Measurements from ENCODE around the gene BCAR3.
A peak's percentile ranks its signal among the peaks of the same experiment; 100 is the strongest.

Gene BCAR3

GRCh38 chr1:93616221-93616995, 65.2 kb downstream of the BCAR3 start:
- no peak for DNase-seq (ENCODE audit: low read depth in 3 of 3)

DNA sequence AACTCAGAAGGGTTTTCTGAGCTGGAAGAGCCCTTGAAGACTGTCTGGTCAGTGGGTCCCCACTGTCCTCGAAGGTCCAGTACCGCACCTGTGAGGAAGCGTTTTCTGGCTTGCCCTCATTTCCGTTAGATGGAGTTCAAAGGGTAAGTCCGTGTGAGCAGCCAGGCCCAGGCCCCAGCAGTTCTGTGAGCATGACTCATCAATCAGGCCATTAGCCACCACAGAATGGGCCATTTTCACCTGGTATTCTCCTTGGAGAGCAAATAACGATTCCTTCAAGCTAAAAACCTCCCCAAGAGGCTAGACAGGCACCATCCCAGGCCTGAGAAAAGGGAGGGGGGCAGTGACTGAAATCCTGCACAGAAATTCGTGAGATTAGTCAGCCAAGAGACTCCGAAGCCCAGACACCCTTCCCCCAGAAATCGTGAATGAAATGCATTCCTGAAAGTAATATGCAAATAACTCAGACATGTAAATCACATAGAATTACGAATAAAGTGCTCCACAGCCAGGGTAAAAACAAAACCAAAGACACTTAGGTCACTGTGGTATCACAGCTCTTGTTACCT, 66.0 kb downstream of the BCAR3 start:
- DNase-seq (ENCODE audit: low read depth in 3 of 3) = peak; percentile 29 to 68 (median 56)

DNA sequence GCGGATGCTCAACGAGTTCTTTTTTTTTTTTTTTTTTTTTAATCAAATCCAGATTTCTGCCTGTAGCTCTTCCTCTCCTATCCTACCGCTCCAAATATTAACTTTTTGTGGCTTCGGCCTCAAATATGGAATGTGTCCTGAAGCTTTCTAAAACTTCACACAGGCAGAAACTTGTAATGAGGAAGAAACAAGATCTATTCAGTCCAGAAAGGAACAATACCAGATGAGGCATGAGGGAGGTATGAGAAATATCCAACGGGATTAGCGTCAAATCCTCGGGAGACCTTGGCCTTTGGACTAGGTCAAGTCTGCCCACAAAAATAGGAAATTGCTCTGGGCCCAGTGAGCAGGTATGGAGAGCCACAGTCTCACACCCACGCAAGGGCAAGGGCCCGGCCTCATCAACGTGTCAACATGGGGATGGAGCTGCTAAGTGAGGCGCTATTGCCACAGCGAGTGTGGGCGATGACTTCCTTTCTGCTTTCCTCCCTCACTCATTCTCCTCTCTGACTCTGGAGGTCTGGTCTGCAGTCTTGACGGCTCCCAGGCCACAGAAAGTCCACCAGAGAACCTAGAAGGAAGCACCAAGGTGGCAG, 66.6 kb downstream of the BCAR3 start:
- peak; percentile 16 to 65 (median 34) for DNase-seq (ENCODE audit: low read depth in 3 of 3)

DNA sequence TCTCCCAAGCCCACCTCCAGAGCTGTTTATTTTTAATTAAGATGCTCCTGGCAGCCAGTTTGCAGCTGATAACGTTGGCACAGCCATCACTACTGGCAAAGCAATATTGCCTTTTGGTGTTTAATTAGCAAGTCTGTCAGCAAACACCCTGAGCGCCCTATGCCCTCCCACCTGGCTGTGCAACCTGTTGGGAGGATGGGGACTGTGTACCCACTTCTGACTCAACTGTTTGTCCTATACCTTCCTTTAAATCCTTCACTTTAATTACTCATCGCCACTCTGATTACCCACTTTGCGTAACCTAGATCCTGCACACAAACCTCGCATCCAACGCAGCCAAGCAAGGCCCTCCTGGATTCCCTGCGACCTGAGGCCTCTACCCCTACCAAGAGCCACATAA, 67.1 kb downstream of the BCAR3 start:
- DNase-seq (ENCODE audit: low read depth in 3 of 3) = no peak

DNA sequence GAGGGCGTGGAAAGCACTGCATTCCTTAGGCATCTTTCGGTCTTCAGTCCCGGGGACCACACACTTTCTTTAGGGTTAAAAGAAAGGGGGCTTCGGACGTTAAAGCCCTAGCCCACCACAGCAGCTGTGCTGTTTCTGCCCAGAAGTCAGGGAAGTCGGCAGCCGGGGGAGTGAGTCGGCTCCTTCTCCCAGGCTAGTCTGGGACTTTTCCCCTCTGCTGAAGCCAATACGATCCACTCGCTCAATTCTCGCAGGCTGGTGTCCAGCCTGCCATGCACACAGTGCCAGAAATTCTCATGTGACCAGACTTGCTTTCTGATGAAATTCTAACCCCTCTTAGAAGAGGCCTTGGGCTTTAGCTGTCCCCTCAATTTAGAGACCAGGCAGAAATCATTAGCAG, 67.7 kb downstream of the BCAR3 start:
- no peak for DNase-seq (ENCODE audit: low read depth in 3 of 3)

DNA sequence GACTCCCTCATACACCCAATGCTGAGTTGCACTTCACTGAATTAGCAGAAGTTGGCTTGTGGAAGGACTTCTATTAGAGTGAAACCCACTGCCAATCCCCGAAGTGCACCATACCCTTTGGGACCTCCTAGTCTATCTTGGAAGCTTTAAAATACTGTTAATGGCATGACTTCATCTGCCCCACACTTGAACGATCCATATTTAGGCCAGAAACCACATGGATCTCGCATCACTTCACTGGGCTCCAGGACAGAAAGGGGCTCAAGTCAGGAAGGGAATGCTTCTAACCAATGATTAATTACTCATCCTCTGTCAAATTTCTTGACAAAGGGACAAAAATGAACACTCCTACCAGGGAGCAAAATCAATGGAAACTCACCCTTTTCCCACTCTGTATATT, 69.1 kb downstream of the BCAR3 start:
- no peak for DNase-seq (ENCODE audit: low read depth in 3 of 3)

DNA sequence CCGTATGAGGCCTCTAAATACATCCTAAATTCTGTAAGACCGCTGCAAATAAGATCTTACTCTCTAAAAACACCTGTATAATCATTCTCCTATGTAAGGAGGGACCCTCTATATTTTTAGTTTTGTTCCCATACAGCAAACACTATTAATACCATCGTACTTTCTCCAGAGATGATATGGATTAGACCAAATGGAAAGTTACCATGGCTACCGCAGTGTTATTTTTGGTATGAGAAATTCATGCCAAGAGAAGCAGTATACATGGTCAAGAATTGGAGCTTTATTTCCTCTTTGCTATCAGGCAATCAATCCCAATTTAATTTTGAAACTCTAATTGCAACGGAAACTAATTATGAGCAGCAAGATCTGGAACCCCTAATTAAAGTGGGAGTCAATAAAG, 70.0 kb downstream of the BCAR3 start:
- no peak for DNase-seq (ENCODE audit: low read depth in 3 of 3)

DNA sequence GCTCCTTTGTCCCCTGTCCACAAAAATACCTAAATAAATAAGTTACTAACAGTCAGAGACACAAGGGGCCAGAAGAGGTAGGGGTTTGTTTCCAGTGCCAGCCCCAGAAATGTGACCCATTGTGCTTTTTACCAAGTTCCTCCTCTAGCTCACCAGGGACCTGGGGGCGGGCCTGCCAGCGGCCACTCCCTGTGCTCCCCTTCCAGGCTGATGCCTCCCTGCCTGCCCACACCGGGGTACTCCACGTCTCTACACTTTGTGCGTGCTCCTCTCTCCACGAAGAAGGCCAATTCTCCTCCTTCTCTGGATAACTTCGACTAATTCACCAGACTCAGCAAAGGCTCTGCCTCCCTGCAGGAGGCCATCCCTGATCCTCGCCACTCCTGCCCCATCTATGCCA, 72.1 kb downstream of the BCAR3 start:
- no peak for DNase-seq (ENCODE audit: low read depth in 3 of 3)

GRCh38 chr1:93608187-93609109, 73.2 kb downstream of the BCAR3 start:
- peak in 1 of 3 experiments; percentile 15 for DNase-seq (ENCODE audit: low read depth in 3 of 3)

- DNase-seq (ENCODE audit: low read depth in 3 of 3) = peak; percentile 33 to 72 (median 47)
These were observed 73.8 kb downstream of the BCAR3 start for GRCh38 chr1:93607814-93608186.

GRCh38 chr1:93605812-93606512, 75.7 kb downstream of the BCAR3 start:
- no peak for DNase-seq (ENCODE audit: low read depth in 3 of 3)

- no peak for DNase-seq (ENCODE audit: low read depth in 3 of 3)
These were observed 76.5 kb downstream of the BCAR3 start for GRCh38 chr1:93605026-93605568.

GRCh38 chr1:93604411-93604810, 77.2 kb downstream of the BCAR3 start:
- no peak for DNase-seq (ENCODE audit: low read depth in 3 of 3)

DNA sequence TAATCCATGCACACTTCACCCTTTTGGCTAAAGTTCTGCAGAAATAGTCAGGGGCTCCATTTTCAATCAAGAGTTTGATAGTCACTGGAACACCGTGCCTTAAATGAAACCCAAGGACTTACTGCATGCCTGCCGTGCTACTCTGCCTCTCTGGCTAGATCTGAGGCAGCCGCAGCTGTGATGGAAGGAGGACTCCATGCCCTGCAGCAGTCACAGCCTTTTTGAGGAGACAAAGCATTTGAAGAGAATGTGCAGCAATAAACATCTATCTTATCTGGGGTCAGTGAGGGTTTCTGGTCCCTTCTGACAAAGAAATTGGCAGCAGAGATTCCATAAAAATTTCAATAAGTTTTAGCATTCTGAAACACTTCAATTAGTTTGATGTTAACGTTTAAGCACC, 78.0 kb downstream of the BCAR3 start:
- no peak for DNase-seq (ENCODE audit: low read depth in 3 of 3)

DNA sequence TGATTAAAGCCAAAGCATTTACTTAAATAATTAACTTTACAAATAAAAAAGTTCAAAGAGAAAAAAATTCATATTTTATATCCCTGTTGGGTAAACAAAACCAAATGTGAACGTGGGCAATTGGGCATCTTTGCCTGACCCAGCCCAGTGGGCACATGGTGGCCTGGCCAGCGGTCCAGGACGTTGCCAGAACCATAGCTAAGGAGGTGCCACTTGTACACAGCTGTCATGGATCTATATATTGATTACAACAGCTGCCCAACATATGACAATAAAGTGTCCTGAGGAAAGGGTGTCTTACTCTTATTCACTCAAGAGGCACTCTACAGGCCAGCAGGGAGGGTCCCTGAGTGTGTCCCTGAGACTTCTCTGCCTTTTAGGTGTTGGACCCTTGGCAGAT, 78.5 kb downstream of the BCAR3 start:
- DNase-seq (ENCODE audit: low read depth in 3 of 3) = no peak

GRCh38 chr1:93602101-93602500, 79.5 kb downstream of the BCAR3 start:
- DNase-seq (ENCODE audit: low read depth in 3 of 3) = no peak

- DNase-seq (ENCODE audit: low read depth in 3 of 3) = no peak
These were observed 80.0 kb downstream of the BCAR3 start for GRCh38 chr1:93601686-93602085.

DNA sequence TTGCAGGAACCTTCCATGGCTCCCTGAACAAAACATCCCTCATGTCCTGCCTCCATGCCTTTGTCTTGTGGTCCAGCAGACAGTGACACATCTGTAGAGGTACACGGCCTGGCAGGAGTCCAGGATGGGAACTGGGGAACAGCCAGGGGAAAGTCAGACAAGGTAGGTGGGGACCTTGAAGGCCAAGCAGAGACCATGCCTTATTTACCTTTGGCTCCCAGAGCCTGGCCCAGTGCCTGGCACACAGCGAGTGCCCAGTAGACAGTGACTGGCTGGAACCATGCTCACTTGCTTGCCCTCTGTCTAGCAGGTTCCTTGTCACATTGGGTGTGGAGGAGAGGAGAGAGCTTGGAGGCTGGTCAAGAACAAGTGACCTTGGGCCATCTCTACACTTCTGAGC, 81.0 kb downstream of the BCAR3 start:
- DNase-seq (ENCODE audit: low read depth in 3 of 3) = no peak

DNA sequence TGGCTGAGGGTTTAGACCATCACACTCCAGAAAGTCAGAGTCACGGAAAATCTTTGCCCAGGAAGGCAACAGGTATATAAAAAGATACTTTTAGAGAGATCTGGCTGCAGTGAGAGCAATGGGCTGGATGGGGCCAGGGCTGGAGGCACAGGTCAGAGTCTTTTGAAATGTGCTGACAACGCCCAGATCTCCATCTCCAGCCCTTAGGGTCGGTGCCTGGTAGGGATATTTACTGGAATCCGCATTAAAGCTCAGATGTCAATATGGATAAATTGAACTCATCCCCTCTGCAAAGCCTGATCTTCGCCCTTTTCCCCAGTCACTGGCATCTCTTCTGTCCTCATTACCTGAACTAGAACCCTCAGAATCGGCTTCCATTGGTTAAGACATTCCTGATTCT, 82.2 kb downstream of the BCAR3 start:
- no peak for DNase-seq (ENCODE audit: low read depth in 3 of 3)

DNA sequence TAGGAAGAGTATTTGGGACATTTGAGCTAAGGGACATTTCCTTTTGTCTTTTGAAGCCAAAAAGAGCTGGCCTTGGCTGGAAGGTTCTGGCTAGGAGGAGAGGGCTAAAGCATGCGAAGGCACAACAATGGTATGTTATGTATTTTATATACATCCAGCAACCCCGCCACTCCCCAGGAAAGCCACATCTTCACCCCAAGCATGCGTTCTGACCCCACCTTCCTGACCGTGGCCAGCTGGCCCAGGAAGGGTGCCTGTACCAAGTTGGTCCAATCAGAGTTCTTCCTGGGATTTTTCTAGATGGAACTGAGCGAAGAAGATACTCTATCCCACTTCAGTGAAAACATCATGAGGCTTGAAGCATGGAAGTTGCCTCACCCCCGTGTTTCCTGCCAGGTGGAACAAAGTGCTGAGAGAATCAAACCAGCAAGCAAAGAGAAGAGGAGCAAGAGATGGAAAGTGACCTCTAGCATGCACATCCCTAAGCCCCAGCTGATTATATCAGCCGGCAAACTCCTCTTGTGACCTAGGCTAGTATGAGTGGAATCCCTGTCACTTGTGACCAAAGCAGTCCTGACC, 82.7 kb downstream of the BCAR3 start:
- DNase-seq (ENCODE audit: low read depth in 3 of 3) = no peak

- DNase-seq (ENCODE audit: low read depth in 3 of 3) = no peak
These were observed 83.2 kb downstream of the BCAR3 start for GRCh38 chr1:93598396-93598795.
